ENCODE measurements around the gene DBF4B. TPM values are rescaled to one million over a fixed set of nuclear protein-coding genes. Genes with fewer than 3 reads are reported as not detected.

DBF4B gene
- total RNA-seq, 1 experiment from 2014 or later: 20.5 TPM

- ChIA-PET POLR2A (ENCODE audit: low non-redundant PET) (no interaction called here), CTCF (interaction anchor here (0.6 kb wide), 1 partner anchor 139 kb away, joined by 17 read pairs; no protein-coding TSS in a partner anchor)
- no peak for TF ChIP-seq CTCF (conservative IDR thresholded peaks at IDR 0.05; ENCODE audit: low read depth, low read length)
- TF ChIP-seq EZH2 (IDR thresholded peaks at IDR 0.05; ENCODE audit: borderline replicate concordance, low read depth, low read length, poor library complexity, severe bottlenecking): no peak
- Histone ChIP-seq H3K27me3 (replicated peaks; ENCODE audit: insufficient read depth, low read depth, low read length, poor library complexity) (no peaks in the 10 kb centered on the region), H3K27ac (ENCODE audit: low read depth, low read length, poor library complexity, severe bottlenecking) (no peak overlapping the region), H3K9me3 (ENCODE audit: low read depth, low read length, poor library complexity, severe bottlenecking) (no peaks in the 10 kb centered on the region), H3K36me3 (ENCODE audit: insufficient read depth, low read length, poor library complexity, severe bottlenecking) (no peaks in the 10 kb centered on the region), H3K4me3 (ENCODE audit: low read depth, low read length, poor library complexity, severe bottlenecking) (no peak overlapping the region), H3K4me1 (ENCODE audit: insufficient read depth, low read length, poor library complexity, severe bottlenecking) (no peaks in the 10 kb centered on the region)
- intact Hi-C loops (cut with micrococcal nuclease; ENCODE audit: unreplicated experiment): loop anchor here (5.0 to 10.0 kb wide), 3 partner anchors 245 to 355 kb away; partner anchors contain the start of gene PLCD3
- BruUV-seq (replicated peaks): no TSS peak
- no peak for DNase-seq (ENCODE audit: low spot score)
Measured at GRCh38 chr17:44777394-44778348, 69.2 kb downstream of the DBF4B start.

DNA sequence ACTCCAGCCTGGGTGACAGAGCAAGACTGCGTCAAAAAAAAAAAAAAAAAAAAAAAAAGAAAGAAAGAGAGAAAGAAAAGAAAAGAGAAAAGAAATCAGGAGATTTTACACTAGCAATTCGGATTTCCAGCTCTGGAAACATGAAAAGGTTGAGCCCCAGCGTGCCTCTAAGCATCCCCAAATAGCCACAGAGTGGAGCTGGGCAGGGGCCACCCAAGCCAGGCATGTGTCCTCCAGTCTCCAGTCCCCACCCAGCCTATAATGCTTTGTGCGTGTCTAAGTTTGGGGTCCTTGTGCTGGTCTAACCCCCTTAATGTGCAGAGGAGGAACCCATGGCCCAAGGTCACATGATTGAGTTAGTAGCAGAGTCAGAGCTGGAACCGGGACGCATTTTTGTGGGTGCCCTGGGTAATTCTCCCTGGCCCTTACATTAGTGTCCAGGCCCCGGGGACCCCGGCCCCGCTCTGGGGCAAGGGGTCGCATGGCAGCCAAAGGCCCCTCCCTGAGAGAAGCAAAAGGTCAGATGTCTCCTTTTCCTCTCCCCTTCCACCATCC, 70.3 kb downstream of the DBF4B start:
- H3K4me1 ChIP-seq (ENCODE audit: insufficient read depth, low read length, poor library complexity, severe bottlenecking): no peaks in the 10 kb centered on the region
- no peaks in the 10 kb centered on the region for H3K36me3 ChIP-seq (ENCODE audit: insufficient read depth, low read length, poor library complexity, severe bottlenecking)
- peak overlapping the region; percentile 21 for H3K4me3 ChIP-seq (ENCODE audit: low read depth, low read length, poor library complexity, severe bottlenecking)
- TF ChIP-seq CTCF (conservative IDR thresholded peaks at IDR 0.05; ENCODE audit: low read depth, low read length): no peak
- no peak for TF ChIP-seq EZH2 (IDR thresholded peaks at IDR 0.05; ENCODE audit: borderline replicate concordance, low read depth, low read length, poor library complexity, severe bottlenecking)
- H3K27me3 ChIP-seq (replicated peaks; ENCODE audit: insufficient read depth, low read depth, low read length, poor library complexity): no peaks in the 10 kb centered on the region
- no peak overlapping the region for H3K27ac ChIP-seq (ENCODE audit: low read depth, low read length, poor library complexity, severe bottlenecking)
- CTCF ChIA-PET: interaction anchor here (0.6 kb wide), 1 partner anchor 138 kb away, joined by 17 read pairs; no protein-coding TSS in a partner anchor
- DNase-seq (ENCODE audit: low spot score): no peak
- intact Hi-C loops (cut with micrococcal nuclease; ENCODE audit: unreplicated experiment): loop anchor here (5.0 to 10.0 kb wide), 3 partner anchors 244 to 354 kb away; partner anchors contain the start of gene PLCD3
- H3K9me3 ChIP-seq (ENCODE audit: low read depth, low read length, poor library complexity, severe bottlenecking): no peaks in the 10 kb centered on the region
- BruUV-seq (replicated peaks): no TSS peak
- POLR2A ChIA-PET (ENCODE audit: low non-redundant PET): no interaction called here

DNA sequence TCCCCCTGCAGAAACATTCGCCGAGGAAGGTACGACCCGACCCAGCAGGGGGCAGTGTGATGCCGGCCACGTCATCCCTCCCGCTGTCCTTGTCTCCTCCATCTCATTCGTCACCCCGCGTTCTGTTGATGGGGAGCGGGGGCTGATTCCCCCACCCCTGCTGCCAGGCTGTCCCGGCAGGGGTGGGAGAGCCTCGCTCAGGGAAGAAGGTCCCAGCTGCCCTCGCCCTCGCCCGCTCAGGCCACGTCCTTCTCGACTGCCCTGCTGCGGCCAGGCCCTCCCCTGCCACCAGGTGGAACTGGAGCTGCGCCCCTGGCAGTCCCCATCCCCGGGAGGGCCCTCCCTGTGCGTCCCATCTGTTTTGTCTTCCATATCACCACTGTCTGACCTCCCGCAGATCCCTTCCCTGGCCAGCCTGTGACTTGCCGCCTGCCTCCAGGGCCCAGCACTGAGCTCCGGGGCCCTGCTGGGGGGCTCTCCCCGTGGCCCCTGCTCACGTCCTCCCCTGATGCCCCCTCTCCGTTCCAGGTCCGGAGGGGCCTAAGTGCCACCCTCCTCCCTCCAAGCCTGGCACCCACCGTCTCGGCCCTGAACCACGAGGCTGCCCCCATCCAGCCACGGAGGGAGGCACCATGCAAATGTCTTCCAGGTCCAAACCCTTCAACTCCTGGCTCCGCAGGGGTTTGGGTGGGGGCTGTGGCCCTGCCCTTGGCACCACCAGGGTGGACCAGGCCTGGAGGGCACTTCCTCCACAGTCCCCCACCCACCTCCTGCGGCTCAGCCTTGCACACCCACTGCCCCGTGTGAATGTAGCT, 71.0 kb downstream of the DBF4B start:
- H3K36me3 ChIP-seq (ENCODE audit: insufficient read depth, low read length, poor library complexity, severe bottlenecking): no peaks in the 10 kb centered on the region
- ChIA-PET CTCF (interaction anchor here (0.6 kb wide), 1 partner anchor 270 kb away, joined by 4 read pairs; no protein-coding TSS in a partner anchor), POLR2A (ENCODE audit: low non-redundant PET) (interaction anchor here (0.5 to 0.7 kb wide), 2 partner anchors 86 to 211 kb away, joined by 3 read pairs; no protein-coding TSS in a partner anchor)
- no peaks in the 10 kb centered on the region for H3K27me3 ChIP-seq (replicated peaks; ENCODE audit: insufficient read depth, low read depth, low read length, poor library complexity)
- no peak for TF ChIP-seq EZH2 (IDR thresholded peaks at IDR 0.05; ENCODE audit: borderline replicate concordance, low read depth, low read length, poor library complexity, severe bottlenecking)
- TF ChIP-seq CTCF (conservative IDR thresholded peaks at IDR 0.05; ENCODE audit: low read depth, low read length): peak; percentile 69
- DNase-seq (ENCODE audit: low spot score): peak; percentile 64
- no peaks in the 10 kb centered on the region for H3K9me3 ChIP-seq (ENCODE audit: low read depth, low read length, poor library complexity, severe bottlenecking)
- no peak overlapping the region for H3K27ac ChIP-seq (ENCODE audit: low read depth, low read length, poor library complexity, severe bottlenecking)
- no peaks in the 10 kb centered on the region for H3K4me1 ChIP-seq (ENCODE audit: insufficient read depth, low read length, poor library complexity, severe bottlenecking)
- no TSS peak for BruUV-seq (replicated peaks)
- H3K4me3 ChIP-seq (ENCODE audit: low read depth, low read length, poor library complexity, severe bottlenecking): peak overlapping the region; percentile 21
- intact Hi-C loops (cut with micrococcal nuclease; ENCODE audit: unreplicated experiment): loop anchor here (5.0 to 10.0 kb wide), 3 partner anchors 243 to 353 kb away; partner anchors contain the start of gene PLCD3
